MG63 (cell line): Measurements from ENCODE around the gene CHST11. TPM values are rescaled to one million over a fixed set of nuclear protein-coding genes. Genes with fewer than 3 reads are reported as not detected.

ENCODE experiments used
- DNase-seq: peaks from one replicate; pipeline ENCODE4 v3.0.0-alpha.2; 2020
- H3K27me3 ChIP-seq: fragments of 250-450 bp; sonication (Bioruptor Pico); 2 replicates; pipeline ENCODE4 v1.5.1; 2020; ENCODE audit warnings: mild to moderate bottlenecking, moderate library complexity
- H3K36me3 ChIP-seq: fragments of 250-450 bp; sonication (Bioruptor Pico); 2 replicates; pipeline ENCODE4 v1.5.1; 2020; ENCODE audit warnings: mild to moderate bottlenecking, moderate library complexity
- H3K4me3 ChIP-seq: fragments of 250-450 bp; sonication (Bioruptor Pico); 2 replicates; pipeline ENCODE4 v1.5.1; 2020; ENCODE audit warnings: mild to moderate bottlenecking, moderate library complexity
- H3K9me3 ChIP-seq: fragments of 250-450 bp; sonication (Bioruptor Pico); 2 replicates; pipeline ENCODE4 v1.5.1; 2020; ENCODE audit warnings: mild to moderate bottlenecking, moderate library complexity
- total RNA-seq: library from RNA; depleted of rRNA; stranded (reverse); fragments of >200 nt; shearing (Covaris generic); gene quantifications from 2 replicates; pipeline ENCODE4 v1.2.3, GENCODE V29; 2014; ENCODE audit warnings: low replicate concordance

The CHST11 gene
- total RNA-seq, 1 experiment from 2014 or later: 0.13 TPM

GRCh38 chr12:104453133-104453532 lies 3.6 kb upstream of the CHST11 start:
- Histone ChIP-seq H3K27me3 (0 out of 2 replicates have a peak, but pooled peaks cover 2% of the 10 kb centered on the region), H3K9me3 (peaks cover 3% of the 10 kb centered on the region; the same call in 1 of the 2 replicates), H3K36me3 (no peaks in the 10 kb centered on the region), H3K4me3 (no peak overlapping the region)
- no peak for DNase-seq

- Histone ChIP-seq H3K9me3 (peaks cover 3% of the 10 kb centered on the region; the same call in 1 of the 2 replicates), H3K36me3 (no peaks in the 10 kb centered on the region), H3K4me3 (no peak overlapping the region), H3K27me3 (0 out of 2 replicates have a peak, but pooled peaks cover 3% of the 10 kb centered on the region)
- peak; percentile 74 for DNase-seq
Measured at GRCh38 chr12:104454997-104455396, 1.8 kb upstream of the CHST11 start.

- no peak for DNase-seq
- Histone ChIP-seq H3K27me3 (0 out of 2 replicates have a peak, but pooled peaks cover 3% of the 10 kb centered on the region), H3K36me3 (no peaks in the 10 kb centered on the region), H3K9me3 (no peaks in the 10 kb centered on the region; the same call in 1 of the 2 replicates), H3K4me3 (peak overlapping the region; percentile 61)
Measured at GRCh38 chr12:104455578-104456416, 951 bp upstream of the CHST11 start.

- Histone ChIP-seq H3K4me3 (peak overlapping the region; percentile 61), H3K27me3 (0 out of 2 replicates have a peak, but pooled peaks cover 3% of the 10 kb centered on the region)
- DNase-seq: peak; percentile 36
Measured at GRCh38 chr12:104456950-104457745, 400 bp downstream of the CHST11 start.

GRCh38 chr12:104457746-104458693 lies 1.3 kb downstream of the CHST11 start:
- Histone ChIP-seq H3K9me3 (no peaks in the 10 kb centered on the region), H3K36me3 (no peaks in the 10 kb centered on the region), H3K4me3 (peak overlapping the region; percentile 61), H3K27me3 (0 out of 2 replicates have a peak, but pooled peaks cover 3% of the 10 kb centered on the region)
- peak; percentile 6 for DNase-seq

More at GRCh38 chr12:104456950-104457745, 400 bp downstream of the CHST11 start:
- Histone ChIP-seq H3K36me3 (no peaks in the 10 kb centered on the region), H3K9me3 (no peaks in the 10 kb centered on the region)

GRCh38 chr12:104458694-104459367 lies 2.1 kb downstream of the CHST11 start:
- Histone ChIP-seq H3K36me3 (no peaks in the 10 kb centered on the region), H3K27me3 (0 out of 2 replicates have a peak, but pooled peaks cover 3% of the 10 kb centered on the region), H3K4me3 (no peak overlapping the region), H3K9me3 (no peaks in the 10 kb centered on the region)
- no peak for DNase-seq

- Histone ChIP-seq H3K9me3 (no peaks in the 10 kb centered on the region), H3K27me3 (0 out of 2 replicates have a peak, but pooled peaks cover 3% of the 10 kb centered on the region), H3K4me3 (no peak overlapping the region), H3K36me3 (no peaks in the 10 kb centered on the region)
- no peak for DNase-seq
Measured at GRCh38 chr12:104459368-104459909, 2.7 kb downstream of the CHST11 start.

- Histone ChIP-seq H3K27me3 (0 out of 2 replicates have a peak, but pooled peaks cover 3% of the 10 kb centered on the region), H3K9me3 (no peaks in the 10 kb centered on the region), H3K36me3 (no peaks in the 10 kb centered on the region), H3K4me3 (no peak overlapping the region)
- DNase-seq: no peak
Measured at GRCh38 chr12:104460041-104460719, 3.4 kb downstream of the CHST11 start.

GRCh38 chr12:104460973-104461698 lies 4.4 kb downstream of the CHST11 start:
- Histone ChIP-seq H3K4me3 (no peak overlapping the region), H3K9me3 (no peaks in the 10 kb centered on the region), H3K27me3 (0 out of 2 replicates have a peak, but pooled peaks cover 3% of the 10 kb centered on the region), H3K36me3 (no peaks in the 10 kb centered on the region)
- DNase-seq: no peak

- Histone ChIP-seq H3K36me3 (no peaks in the 10 kb centered on the region), H3K27me3 (0 out of 2 replicates have a peak, but pooled peaks cover 3% of the 10 kb centered on the region), H3K4me3 (no peak overlapping the region), H3K9me3 (no peaks in the 10 kb centered on the region)
- no peak for DNase-seq
Measured at GRCh38 chr12:104462325-104462724, 5.6 kb downstream of the CHST11 start.

- Histone ChIP-seq H3K4me3 (no peak overlapping the region), H3K36me3 (no peaks in the 10 kb centered on the region), H3K27me3 (0 out of 2 replicates have a peak, but pooled peaks cover 3% of the 10 kb centered on the region), H3K9me3 (no peaks in the 10 kb centered on the region)
- DNase-seq: no peak
Measured at GRCh38 chr12:104462931-104463339, 6.2 kb downstream of the CHST11 start.

- no peaks in the 10 kb centered on the region for H3K36me3 ChIP-seq
- no peaks in the 10 kb centered on the region for H3K9me3 ChIP-seq
- H3K4me3 ChIP-seq: no peak overlapping the region
- H3K27me3 ChIP-seq: no peaks in the 10 kb centered on the region
- no peak for DNase-seq
Measured at GRCh38 chr12:104463368-104463767, 6.6 kb downstream of the CHST11 start.

GRCh38 chr12:104464899-104465298 lies 8.2 kb downstream of the CHST11 start:
- Histone ChIP-seq H3K4me3 (no peak overlapping the region), H3K27me3 (no peaks in the 10 kb centered on the region), H3K36me3 (no peaks in the 10 kb centered on the region), H3K9me3 (no peaks in the 10 kb centered on the region)
- no peak for DNase-seq

GRCh38 chr12:104466709-104467345 lies 10.1 kb downstream of the CHST11 start:
- Histone ChIP-seq H3K4me3 (no peak overlapping the region), H3K27me3 (no peaks in the 10 kb centered on the region), H3K9me3 (no peaks in the 10 kb centered on the region), H3K36me3 (no peaks in the 10 kb centered on the region)
- no peak for DNase-seq
